ENCODE measurements around the gene NRAS.

NRAS gene

GRCh38 chr1:114685851-114686250 is 30.7 kb downstream of the NRAS start:
- ChIA-PET CTCF (no interaction called here), POLR2A (no interaction called here)
- TF ChIP-seq KLF10 (tag by site-specific recombination; IDR thresholded peaks at IDR 0.05) (no peak), SP2 (tag by site-specific recombination; IDR thresholded peaks at IDR 0.05) (no peak), AEBP2 (tag by site-specific recombination; IDR thresholded peaks at IDR 0.05; ENCODE audit: borderline replicate concordance) (no peak), ZNF707 (tag by site-specific recombination; IDR thresholded peaks at IDR 0.05) (no peak)
- no peaks in the 10 kb centered on the region for H3K4me1 ChIP-seq (ENCODE audit: control insufficient read depth, insufficient read depth, low read length)
- H3K36me3 ChIP-seq (ENCODE audit: control insufficient read depth in 2 of 2, insufficient read depth in 1 of 2, low read length in 2 of 2): no peaks in the 10 kb centered on the region
- no peaks in the 10 kb centered on the region for H3K9me3 ChIP-seq (ENCODE audit: control insufficient read depth, insufficient read depth, low read depth, low read length)
- H3K27ac ChIP-seq (ENCODE audit: extremely low read depth, low read depth, low read length): no peak overlapping the region
- no peak overlapping the region for H3K4me3 ChIP-seq (ENCODE audit: low read depth, low read length)

- no peaks in the 10 kb centered on the region for H3K9me3 ChIP-seq (ENCODE audit: control insufficient read depth, insufficient read depth, low read depth, low read length)
- H3K4me3 ChIP-seq (ENCODE audit: low read depth, low read length): no peak overlapping the region
- no peak overlapping the region for H3K27ac ChIP-seq (ENCODE audit: extremely low read depth, low read depth, low read length)
- ChIA-PET POLR2A (no interaction called here), CTCF (interaction anchor here (0.6 kb wide), 1 partner anchor 424 kb away, joined by 3 read pairs; no protein-coding TSS in a partner anchor)
- no peaks in the 10 kb centered on the region for H3K4me1 ChIP-seq (ENCODE audit: control insufficient read depth, insufficient read depth, low read length)
- TF ChIP-seq CTCF (tag by site-specific recombination; IDR thresholded peaks at IDR 0.05): no peak
- no peak for TF ChIP-seq BCL11B (tag by site-specific recombination; IDR thresholded peaks at IDR 0.05; ENCODE audit: low read depth)
- TF ChIP-seq GLIS1 (tag by site-specific recombination; IDR thresholded peaks at IDR 0.05): no peak
- no peak for TF ChIP-seq ZNF521 (tag by site-specific recombination; IDR thresholded peaks at IDR 0.05)
- peak; percentile 47; the same call in 1 of the 2 replicates for TF ChIP-seq ZNF366 (tag by site-specific recombination; conservative IDR thresholded peaks at IDR 0.05)
- H3K36me3 ChIP-seq (ENCODE audit: control insufficient read depth in 2 of 2, insufficient read depth in 1 of 2, low read length in 2 of 2): no peaks in the 10 kb centered on the region
Measured at GRCh38 chr1:114677691-114678090, 38.9 kb downstream of the NRAS start.

GRCh38 chr1:114676115-114676514 is 40.5 kb downstream of the NRAS start:
- Histone ChIP-seq H3K9me3 (ENCODE audit: control insufficient read depth, insufficient read depth, low read depth, low read length) (no peaks in the 10 kb centered on the region), H3K4me3 (ENCODE audit: low read depth, low read length) (no peak overlapping the region), H3K27ac (ENCODE audit: extremely low read depth, low read depth, low read length) (no peak overlapping the region), H3K36me3 (ENCODE audit: control insufficient read depth in 2 of 2, insufficient read depth in 1 of 2, low read length in 2 of 2) (no peaks in the 10 kb centered on the region), H3K4me1 (ENCODE audit: control insufficient read depth, insufficient read depth, low read length) (no peaks in the 10 kb centered on the region)
- ChIA-PET POLR2A (no interaction called here), CTCF (no interaction called here)
- TF ChIP-seq ZBTB1 (tag by site-specific recombination; IDR thresholded peaks at IDR 0.05) (no peak), ZNF76 (tag by site-specific recombination; IDR thresholded peaks at IDR 0.05; ENCODE audit: borderline replicate concordance, low read depth) (no peak), ZBTB10 (tag by site-specific recombination; IDR thresholded peaks at IDR 0.05) (no peak), ZNF626 (tag by site-specific recombination; IDR thresholded peaks at IDR 0.05) (no peak), ZNF140 (tag by site-specific recombination; IDR thresholded peaks at IDR 0.05) (no peak), ZNF416 (tag by site-specific recombination; IDR thresholded peaks at IDR 0.05) (no peak), ZNF501 (tag by site-specific recombination; IDR thresholded peaks at IDR 0.05) (no peak), GLI2 (tag by site-specific recombination; IDR thresholded peaks at IDR 0.05; ENCODE audit: borderline replicate concordance, low read depth) (no peak), ZNF280C (tag by site-specific recombination; IDR thresholded peaks at IDR 0.05) (no peak), ZEB2 (tag by site-specific recombination; IDR thresholded peaks at IDR 0.05) (no peak), ZNF544 (tag by site-specific recombination; IDR thresholded peaks at IDR 0.05) (no peak), SALL2 (tag by site-specific recombination; IDR thresholded peaks at IDR 0.05; ENCODE audit: borderline replicate concordance) (no peak), WT1 (tag by site-specific recombination; IDR thresholded peaks at IDR 0.05) (no peak), ZNF114 (tag by site-specific recombination; IDR thresholded peaks at IDR 0.05) (no peak), SCRT1 (tag by site-specific recombination; IDR thresholded peaks at IDR 0.05; ENCODE audit: borderline replicate concordance) (no peak), ZNF548 (tag by site-specific recombination; IDR thresholded peaks at IDR 0.05) (no peak)
